ENCODE results near the gene TRPV6. TPM values are rescaled to one million over a fixed set of nuclear protein-coding genes. Genes with fewer than 3 reads are reported as not detected.

The TRPV6 gene
- total RNA-seq, 2 experiments from 2014 or later: not detected

GRCh38 chr7:142863891-142864685 is 21.5 kb downstream of the TRPV6 start:
- no peak overlapping the region for H3K4me3 Mint-ChIP-seq

GRCh38 chr7:142862786-142863400 is 22.7 kb downstream of the TRPV6 start:
- intact Hi-C loops (cut with micrococcal nuclease): no loop called here
- ChIA-PET POLR2A (no interaction called here), CTCF (interaction anchor here (1.1 to 3.5 kb wide), 3 partner anchors 9 to 230 kb away, joined by 3 to 11 read pairs (median 5); no protein-coding TSS in a partner anchor)
- Mint-ChIP-seq H3K4me3 (no peak overlapping the region), H3K36me3 (no peaks in the 10 kb centered on the region), H3K4me1 (ENCODE audit: low read depth) (no peaks in the 10 kb centered on the region), H3K27ac (no peak overlapping the region), H3K9me3 (no peaks in the 10 kb centered on the region), H3K27me3 (no peaks in the 10 kb centered on the region)
- DNase-seq: no peak

More at GRCh38 chr7:142863891-142864685, 21.5 kb downstream of the TRPV6 start:
- H3K9me3 Mint-ChIP-seq: no peaks in the 10 kb centered on the region
- H3K4me1 Mint-ChIP-seq (ENCODE audit: low read depth): no peaks in the 10 kb centered on the region
- no peaks in the 10 kb centered on the region for H3K36me3 Mint-ChIP-seq
- no peak overlapping the region for H3K27ac Mint-ChIP-seq
- intact Hi-C loops (cut with micrococcal nuclease): no loop called here
- DNase-seq: no peak
- POLR2A ChIA-PET: no interaction called here
- no peaks in the 10 kb centered on the region for H3K27me3 Mint-ChIP-seq
- CTCF ChIA-PET: interaction anchor here (0.7 to 3.5 kb wide), 3 partner anchors 10 to 138 kb away, joined by 3 to 11 read pairs (median 4); no protein-coding TSS in a partner anchor

- Mint-ChIP-seq H3K9me3 (no peaks in the 10 kb centered on the region), H3K36me3 (no peaks in the 10 kb centered on the region), H3K27me3 (no peaks in the 10 kb centered on the region), H3K4me1 (ENCODE audit: low read depth) (no peaks in the 10 kb centered on the region), H3K4me3 (no peak overlapping the region), H3K27ac (no peak overlapping the region)
- no peak for DNase-seq
- ChIA-PET CTCF (interaction anchor here (1.1 to 3.5 kb wide), 3 partner anchors 8 to 230 kb away, joined by 3 to 11 read pairs (median 5); no protein-coding TSS in a partner anchor), POLR2A (no interaction called here)
- intact Hi-C loops (cut with micrococcal nuclease): no loop called here
Measured at GRCh38 chr7:142862351-142862750, 23.2 kb downstream of the TRPV6 start.

GRCh38 chr7:142860968-142861367 is 24.6 kb downstream of the TRPV6 start:
- POLR2A ChIA-PET: no interaction called here
- H3K9me3 Mint-ChIP-seq: no peaks in the 10 kb centered on the region
- H3K4me3 Mint-ChIP-seq: no peak overlapping the region
- CTCF ChIA-PET: interaction anchor here (0.7 to 3.5 kb wide), 3 partner anchors 12 to 32 kb away, joined by 3 to 16 read pairs (median 5); no protein-coding TSS in a partner anchor
- peaks cover 8% of the 10 kb centered on the region for H3K4me1 Mint-ChIP-seq (ENCODE audit: low read depth)
- no peaks in the 10 kb centered on the region for H3K27me3 Mint-ChIP-seq
- no peak for DNase-seq
- intact Hi-C loops (cut with micrococcal nuclease): no loop called here
- no peaks in the 10 kb centered on the region for H3K36me3 Mint-ChIP-seq
- no peak overlapping the region for H3K27ac Mint-ChIP-seq

- ChIA-PET CTCF (interaction anchor here (0.8 to 3.5 kb wide), 2 partner anchors 13 to 381 kb away, joined by 3 to 16 read pairs; no protein-coding TSS in a partner anchor), POLR2A (no interaction called here)
- intact Hi-C loops (cut with micrococcal nuclease): loop anchor here (5.0 kb wide), 1 partner anchor 538 kb away; no protein-coding TSS in a partner anchor
- Mint-ChIP-seq H3K36me3 (no peaks in the 10 kb centered on the region), H3K4me1 (ENCODE audit: low read depth) (peaks cover 11% of the 10 kb centered on the region), H3K4me3 (no peak overlapping the region), H3K27me3 (no peaks in the 10 kb centered on the region), H3K9me3 (no peaks in the 10 kb centered on the region), H3K27ac (no peak overlapping the region)
- DNase-seq: no peak
Measured at GRCh38 chr7:142859829-142860228, 25.7 kb downstream of the TRPV6 start.

GRCh38 chr7:142859411-142859810 is 26.1 kb downstream of the TRPV6 start:
- Mint-ChIP-seq H3K36me3 (no peaks in the 10 kb centered on the region), H3K27ac (no peak overlapping the region), H3K4me1 (ENCODE audit: low read depth) (peaks cover 11% of the 10 kb centered on the region), H3K27me3 (no peaks in the 10 kb centered on the region), H3K9me3 (no peaks in the 10 kb centered on the region), H3K4me3 (no peak overlapping the region)
- POLR2A ChIA-PET: no interaction called here
- intact Hi-C loops (cut with micrococcal nuclease): loop anchor here (5.0 kb wide), 1 partner anchor 537 kb away; no protein-coding TSS in a partner anchor
- DNase-seq: no peak
- CTCF ChIA-PET: interaction anchor here (0.8 to 3.5 kb wide), 2 partner anchors 13 to 381 kb away, joined by 3 to 16 read pairs; no protein-coding TSS in a partner anchor

GRCh38 chr7:142857625-142858024 is 27.9 kb downstream of the TRPV6 start:
- no peaks in the 10 kb centered on the region for H3K36me3 Mint-ChIP-seq
- H3K9me3 Mint-ChIP-seq: no peaks in the 10 kb centered on the region
- no peak overlapping the region for H3K27ac Mint-ChIP-seq
- H3K4me1 Mint-ChIP-seq (ENCODE audit: low read depth): peaks cover 16% of the 10 kb centered on the region
- H3K4me3 Mint-ChIP-seq: no peak overlapping the region
- H3K27me3 Mint-ChIP-seq: no peaks in the 10 kb centered on the region
- intact Hi-C loops (cut with micrococcal nuclease): loop anchor here (5.0 kb wide), 1 partner anchor 535 kb away; no protein-coding TSS in a partner anchor
- ChIA-PET CTCF (interaction anchor here (0.5 to 1.5 kb wide), 3 partner anchors 23 to 146 kb away, joined by 3 to 5 read pairs (median 3); no protein-coding TSS in a partner anchor), POLR2A (no interaction called here)
- DNase-seq: no peak

- H3K27ac Mint-ChIP-seq: no peak overlapping the region
- H3K4me3 Mint-ChIP-seq: peak overlapping the region; percentile 3
- H3K36me3 Mint-ChIP-seq: no peaks in the 10 kb centered on the region
- no peak for DNase-seq
- POLR2A ChIA-PET: no interaction called here
- CTCF ChIA-PET: interaction anchor here (1.1 to 2.9 kb wide), 3 partner anchors 9 to 24 kb away, joined by 4 to 18 read pairs (median 4); no protein-coding TSS in a partner anchor
- H3K9me3 Mint-ChIP-seq: no peaks in the 10 kb centered on the region
- intact Hi-C loops (cut with micrococcal nuclease): loop anchor here (5.0 kb wide), 1 partner anchor 534 kb away; no protein-coding TSS in a partner anchor
- H3K27me3 Mint-ChIP-seq: no peaks in the 10 kb centered on the region
- H3K4me1 Mint-ChIP-seq (ENCODE audit: low read depth): peaks cover 16% of the 10 kb centered on the region
Measured at GRCh38 chr7:142856565-142857245, 28.8 kb downstream of the TRPV6 start.

GRCh38 chr7:142855756-142856564 is 29.6 kb downstream of the TRPV6 start:
- DNase-seq: no peak
- intact Hi-C loops (cut with micrococcal nuclease): loop anchor here (5.0 kb wide), 1 partner anchor 534 kb away; no protein-coding TSS in a partner anchor
- POLR2A ChIA-PET: no interaction called here
- CTCF ChIA-PET: interaction anchor here (1.1 to 2.9 kb wide), 5 partner anchors 10 to 147 kb away, joined by 4 to 18 read pairs (median 9); no protein-coding TSS in a partner anchor
- Mint-ChIP-seq H3K4me3 (peak overlapping the region; percentile 66), H3K4me1 (ENCODE audit: low read depth) (peaks cover 16% of the 10 kb centered on the region), H3K9me3 (no peaks in the 10 kb centered on the region), H3K27me3 (no peaks in the 10 kb centered on the region), H3K27ac (no peak overlapping the region), H3K36me3 (no peaks in the 10 kb centered on the region)

- CTCF ChIA-PET: interaction anchor here (1.1 to 2.9 kb wide), 9 partner anchors 11 to 385 kb away, joined by 3 to 18 read pairs (median 6); no protein-coding TSS in a partner anchor
- Mint-ChIP-seq H3K36me3 (no peaks in the 10 kb centered on the region), H3K27me3 (peaks cover 2% of the 10 kb centered on the region), H3K4me1 (ENCODE audit: low read depth) (peaks cover 16% of the 10 kb centered on the region), H3K9me3 (no peaks in the 10 kb centered on the region), H3K27ac (no peak overlapping the region), H3K4me3 (peak overlapping the region; percentile 66)
- intact Hi-C loops (cut with micrococcal nuclease): loop anchor here (5.0 kb wide), 1 partner anchor 533 kb away; no protein-coding TSS in a partner anchor
- POLR2A ChIA-PET: no interaction called here
- DNase-seq: no peak
Measured at GRCh38 chr7:142855114-142855743, 30.3 kb downstream of the TRPV6 start.

Data from activated CD4-positive, alpha-beta memory T cell treated with anti-CD3 and anti-CD28 coated beads for 36 hours (primary cell).